Natural killer cell (primary cell): Measurements from ENCODE around the gene SLC4A4. TPM values are rescaled to one million over a fixed set of nuclear protein-coding genes. Genes with fewer than 3 reads are reported as not detected.

Experiments used
- ATAC-seq, 3 donors: fragments of 150-1000 bp in 2 of 3; fragments of 200-7000 bp in 1 of 3; cut with Tn5 transposase; 1 replicate in 1 of 3; 2 replicates in 2 of 3; pipeline ENCODE4 v1.10.0; 2021; ENCODE audit warnings: mild to moderate bottlenecking in 2 of 3, moderate library complexity in 2 of 3
- DNase-seq, 2 donors: peaks; one replicate each; pipeline versions ENCODE4 v3.0.0 to v3.0.0-alpha.2; 2013 to 2021; ENCODE audit warnings: mixed read lengths in 1 of 2
- H3K27ac ChIP-seq: one replicate; pipeline ENCODE4 v1.5.1; 2013; ENCODE audit warnings: mild to moderate bottlenecking, low read length
- H3K27me3 ChIP-seq: one replicate; pipeline ENCODE4 v1.6.1; 2013; ENCODE audit warnings: low read length; ENCODE audit not compliant: control insufficient read depth, insufficient read depth
- H3K36me3 ChIP-seq: one replicate; pipeline ENCODE4 v1.6.1; 2013; ENCODE audit warnings: low read length; ENCODE audit not compliant: control insufficient read depth, insufficient read depth
- H3K4me1 ChIP-seq: one replicate; pipeline ENCODE4 v1.6.1; 2013; ENCODE audit warnings: low read length; ENCODE audit not compliant: control insufficient read depth, insufficient read depth
- H3K4me3 ChIP-seq: one replicate; pipeline ENCODE4 v1.5.1; 2013; ENCODE audit warnings: low read length
- H3K9me3 ChIP-seq: one replicate; pipeline ENCODE4 v1.6.1; 2013; ENCODE audit warnings: low read length; ENCODE audit not compliant: control insufficient read depth, insufficient read depth
- H3K27ac Mint-ChIP-seq, 2 donors: one replicate each; pipeline ENCODE4 v1.8.0; 2022; ENCODE audit warnings: mild to moderate bottlenecking in 2 of 2, mixed read lengths in 2 of 2, moderate library complexity in 1 of 2
- H3K27me3 Mint-ChIP-seq, 2 donors: one replicate each; pipeline ENCODE4 v1.8.0; 2022; ENCODE audit warnings: low read depth in 2 of 2, mixed read lengths in 2 of 2
- H3K36me3 Mint-ChIP-seq: one replicate; pipeline ENCODE4 v1.8.0; 2022; ENCODE audit warnings: mixed read lengths
- H3K4me1 Mint-ChIP-seq, 2 donors: one replicate each; pipeline ENCODE4 v1.8.0; 2022; ENCODE audit warnings: mixed read lengths in 2 of 2
- H3K4me3 Mint-ChIP-seq: one replicate; pipeline ENCODE4 v1.8.0; 2022; ENCODE audit warnings: mild to moderate bottlenecking, moderate library complexity, mixed read lengths
- H3K9me3 Mint-ChIP-seq, 2 donors: one replicate each; pipeline ENCODE4 v1.8.0; 2022; ENCODE audit warnings: mixed read lengths in 2 of 2
- WGBS: methylation state at CpG from one replicate; pipeline ENCODE4 v1.1.7; 2013; ENCODE audit warnings: missing lambda C conversion rate; ENCODE audit not compliant: insufficient coverage; 5-methylcytosine and 5-hydroxymethylcytosine counted together
- intact Hi-C: fragments of 100-400 bp; cut with micrococcal nuclease; formaldehyde crosslinking; loops from one replicate; pipeline ENCODE4 v1.14.2; 2022
- total RNA-seq, 4 donors: library from RNA; stranded (reverse); fragments of 120-200 nt in 1 of 4; gene quantifications; one replicate each; pipeline versions ENCODE4 v1.2.3 to v1.2.4, GENCODE V29; 2013 to 2022
- TF ChIP-seq, protein P1 (sequence below): fragments of 200-600 bp; IDR thresholded peaks from one replicate; pipeline ENCODE4 v1.8.0; 2022; ENCODE audit warnings: antibody characterized with exemption

SLC4A4 gene
- total RNA-seq, 3 donors from 2014 or later (not counting 1 experiment from before 2014, with no cell fraction given): 17.9 to 20.4 (median 19.1) TPM

GRCh38 chr4:71520308-71520707 is 181.5 kb downstream of the SLC4A4 start:
- Mint-ChIP-seq H3K36me3 (no peaks in the 10 kb centered on the region), H3K27ac (no peak overlapping the region), H3K27me3 (no peaks in the 10 kb centered on the region), H3K9me3 (peaks cover 2 to 5% of the 10 kb centered on the region in 2 donors), H3K4me3 (no peak overlapping the region), H3K4me1 (peaks cover 0 to 4% of the 10 kb centered on the region in 2 donors)
- Histone ChIP-seq H3K4me3 (no peak overlapping the region), H3K27me3 (no peaks in the 10 kb centered on the region), H3K36me3 (no peaks in the 10 kb centered on the region), H3K27ac (no peak overlapping the region), H3K4me1 (no peaks in the 10 kb centered on the region), H3K9me3 (peaks cover 3% of the 10 kb centered on the region)
- TF ChIP-seq, protein P1, sequence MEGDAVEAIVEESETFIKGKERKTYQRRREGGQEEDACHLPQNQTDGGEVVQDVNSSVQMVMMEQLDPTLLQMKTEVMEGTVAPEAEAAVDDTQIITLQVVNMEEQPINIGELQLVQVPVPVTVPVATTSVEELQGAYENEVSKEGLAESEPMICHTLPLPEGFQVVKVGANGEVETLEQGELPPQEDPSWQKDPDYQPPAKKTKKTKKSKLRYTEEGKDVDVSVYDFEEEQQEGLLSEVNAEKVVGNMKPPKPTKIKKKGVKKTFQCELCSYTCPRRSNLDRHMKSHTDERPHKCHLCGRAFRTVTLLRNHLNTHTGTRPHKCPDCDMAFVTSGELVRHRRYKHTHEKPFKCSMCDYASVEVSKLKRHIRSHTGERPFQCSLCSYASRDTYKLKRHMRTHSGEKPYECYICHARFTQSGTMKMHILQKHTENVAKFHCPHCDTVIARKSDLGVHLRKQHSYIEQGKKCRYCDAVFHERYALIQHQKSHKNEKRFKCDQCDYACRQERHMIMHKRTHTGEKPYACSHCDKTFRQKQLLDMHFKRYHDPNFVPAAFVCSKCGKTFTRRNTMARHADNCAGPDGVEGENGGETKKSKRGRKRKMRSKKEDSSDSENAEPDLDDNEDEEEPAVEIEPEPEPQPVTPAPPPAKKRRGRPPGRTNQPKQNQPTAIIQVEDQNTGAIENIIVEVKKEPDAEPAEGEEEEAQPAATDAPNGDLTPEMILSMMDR: no peak
- DNase-seq: no peak
- WGBS: no CpG with 5 or more reads among the region's 1 CpG
- intact Hi-C loops: no loop called here
- ATAC-seq: no peak

GRCh38 chr4:71520850-71521249 is 182.0 kb downstream of the SLC4A4 start:
- WGBS: no CpG with 5 or more reads among the region's 1 CpG
- intact Hi-C loops: no loop called here
- Histone ChIP-seq H3K4me3 (no peak overlapping the region), H3K36me3 (no peaks in the 10 kb centered on the region), H3K27me3 (no peaks in the 10 kb centered on the region), H3K9me3 (peaks cover 3% of the 10 kb centered on the region), H3K4me1 (no peaks in the 10 kb centered on the region), H3K27ac (no peak overlapping the region)
- Mint-ChIP-seq H3K9me3 (peaks cover 2 to 5% of the 10 kb centered on the region in 2 donors), H3K27ac (no peak overlapping the region), H3K27me3 (no peaks in the 10 kb centered on the region), H3K4me3 (no peak overlapping the region), H3K36me3 (no peaks in the 10 kb centered on the region), H3K4me1 (peaks cover 0 to 4% of the 10 kb centered on the region in 2 donors)
- TF ChIP-seq, protein P1: no peak
- no peak for DNase-seq
- no peak for ATAC-seq

- intact Hi-C loops: no loop called here
- ATAC-seq (no peak), DNase-seq (no peak)
- WGBS: 75% methylated on average over 1 of the region's 1 CpG
- Mint-ChIP-seq H3K9me3 (no peaks in the 10 kb centered on the region), H3K27ac (no peak overlapping the region), H3K36me3 (no peaks in the 10 kb centered on the region), H3K4me3 (no peak overlapping the region), H3K27me3 (no peaks in the 10 kb centered on the region), H3K4me1 (peaks cover 0 to 9% of the 10 kb centered on the region in 2 donors)
- H3K27ac ChIP-seq: no peak overlapping the region
- no peak overlapping the region for H3K4me3 ChIP-seq
- H3K27me3 ChIP-seq: no peaks in the 10 kb centered on the region
- no peaks in the 10 kb centered on the region for H3K4me1 ChIP-seq
- H3K36me3 ChIP-seq: no peaks in the 10 kb centered on the region
- TF ChIP-seq, protein P1: no peak
- H3K9me3 ChIP-seq: no peaks in the 10 kb centered on the region
These were observed 185.9 kb downstream of the SLC4A4 start for GRCh38 chr4:71524756-71525155.
